ENCODE data around the gene FSHR.

FSHR gene, protein sequence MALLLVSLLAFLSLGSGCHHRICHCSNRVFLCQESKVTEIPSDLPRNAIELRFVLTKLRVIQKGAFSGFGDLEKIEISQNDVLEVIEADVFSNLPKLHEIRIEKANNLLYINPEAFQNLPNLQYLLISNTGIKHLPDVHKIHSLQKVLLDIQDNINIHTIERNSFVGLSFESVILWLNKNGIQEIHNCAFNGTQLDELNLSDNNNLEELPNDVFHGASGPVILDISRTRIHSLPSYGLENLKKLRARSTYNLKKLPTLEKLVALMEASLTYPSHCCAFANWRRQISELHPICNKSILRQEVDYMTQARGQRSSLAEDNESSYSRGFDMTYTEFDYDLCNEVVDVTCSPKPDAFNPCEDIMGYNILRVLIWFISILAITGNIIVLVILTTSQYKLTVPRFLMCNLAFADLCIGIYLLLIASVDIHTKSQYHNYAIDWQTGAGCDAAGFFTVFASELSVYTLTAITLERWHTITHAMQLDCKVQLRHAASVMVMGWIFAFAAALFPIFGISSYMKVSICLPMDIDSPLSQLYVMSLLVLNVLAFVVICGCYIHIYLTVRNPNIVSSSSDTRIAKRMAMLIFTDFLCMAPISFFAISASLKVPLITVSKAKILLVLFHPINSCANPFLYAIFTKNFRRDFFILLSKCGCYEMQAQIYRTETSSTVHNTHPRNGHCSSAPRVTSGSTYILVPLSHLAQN

DNA sequence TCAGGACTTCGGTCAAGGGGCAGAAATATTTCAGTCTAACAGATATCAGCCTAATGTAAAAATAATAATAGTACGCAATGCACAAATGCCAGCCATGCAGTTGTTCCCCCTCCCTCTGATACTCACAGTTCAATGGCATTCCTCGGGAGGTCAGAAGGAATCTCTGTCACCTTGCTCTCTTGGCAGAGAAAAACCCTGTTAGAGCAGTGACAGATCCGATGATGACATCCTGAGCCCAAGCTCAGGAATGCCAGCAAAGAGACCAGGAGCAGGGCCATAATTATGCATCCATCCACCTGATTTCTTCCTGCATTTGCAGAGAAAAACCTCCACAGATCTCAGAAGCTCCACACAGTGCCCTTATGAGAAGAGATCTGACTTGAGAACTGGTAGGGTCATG is at the start of gene FSHR:
Gene FSHR (minus strand): TSS at position 376 of the 400 bp plus-strand sequence. CDS start 98 bp downstream, at position 278.
- no peak for DNase-seq (ENCODE audit: low read depth)

DNA sequence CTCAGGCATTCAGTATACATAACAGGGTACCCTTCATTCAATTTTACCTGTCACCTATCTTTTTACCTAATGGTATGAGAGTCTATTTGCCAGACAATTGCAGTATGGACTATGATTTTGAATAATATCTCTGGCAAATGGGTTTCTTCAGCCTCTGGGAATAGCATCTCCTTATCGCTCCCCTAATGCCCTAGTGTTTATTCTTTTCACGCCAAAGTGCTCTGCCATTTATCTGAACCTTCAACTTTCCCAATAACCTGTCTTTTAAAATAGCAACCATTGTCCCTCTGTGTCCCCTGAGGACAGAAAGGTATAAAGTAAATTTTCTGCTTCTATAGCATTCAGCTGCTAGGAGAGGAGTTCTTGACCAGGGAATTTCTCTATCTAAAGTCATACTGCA is 45.0 kb upstream of the FSHR start:
- DNase-seq (ENCODE audit: low read depth), result no peak

DNA sequence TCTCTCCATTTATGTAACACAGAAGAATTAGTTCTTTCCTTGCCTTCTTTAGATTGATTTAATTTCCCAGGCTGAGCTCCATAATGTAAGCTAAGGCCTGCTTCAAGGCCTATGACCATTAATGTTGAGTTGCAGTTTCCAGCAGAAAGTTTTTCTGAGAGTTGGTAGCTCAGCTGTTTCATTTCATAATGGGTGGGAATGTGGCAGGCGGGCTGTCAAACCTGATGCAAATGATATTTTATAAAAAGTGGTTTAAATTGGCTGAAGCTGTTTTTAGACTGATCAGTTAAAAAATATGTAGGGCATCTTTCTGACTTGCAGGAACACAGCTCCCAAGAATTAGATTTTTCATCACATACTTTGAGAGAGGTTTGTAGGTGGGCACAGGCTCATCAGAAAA is 40.4 kb upstream of the FSHR start:
- no peak for DNase-seq (ENCODE audit: low read depth)

DNA sequence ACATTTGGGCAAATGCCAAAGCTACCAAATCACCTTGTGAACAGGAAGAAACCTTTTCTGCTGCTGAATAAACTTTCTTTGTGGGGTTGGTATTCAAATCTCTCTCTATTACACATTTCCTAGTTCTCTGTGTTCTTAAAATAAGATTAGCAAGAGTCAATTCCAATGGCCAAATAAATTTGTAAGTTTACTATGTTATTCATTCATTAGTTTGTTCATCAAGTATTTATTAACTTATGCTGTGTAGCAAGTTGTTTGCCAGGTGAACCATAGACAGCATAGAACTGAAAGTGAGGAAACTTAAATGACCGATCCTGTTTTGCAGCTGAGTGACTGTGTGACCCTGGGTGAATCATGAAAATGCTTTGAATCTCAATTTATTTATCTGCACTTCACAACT is 37.7 kb upstream of the FSHR start:
- no peak for DNase-seq (ENCODE audit: low read depth)

DNA sequence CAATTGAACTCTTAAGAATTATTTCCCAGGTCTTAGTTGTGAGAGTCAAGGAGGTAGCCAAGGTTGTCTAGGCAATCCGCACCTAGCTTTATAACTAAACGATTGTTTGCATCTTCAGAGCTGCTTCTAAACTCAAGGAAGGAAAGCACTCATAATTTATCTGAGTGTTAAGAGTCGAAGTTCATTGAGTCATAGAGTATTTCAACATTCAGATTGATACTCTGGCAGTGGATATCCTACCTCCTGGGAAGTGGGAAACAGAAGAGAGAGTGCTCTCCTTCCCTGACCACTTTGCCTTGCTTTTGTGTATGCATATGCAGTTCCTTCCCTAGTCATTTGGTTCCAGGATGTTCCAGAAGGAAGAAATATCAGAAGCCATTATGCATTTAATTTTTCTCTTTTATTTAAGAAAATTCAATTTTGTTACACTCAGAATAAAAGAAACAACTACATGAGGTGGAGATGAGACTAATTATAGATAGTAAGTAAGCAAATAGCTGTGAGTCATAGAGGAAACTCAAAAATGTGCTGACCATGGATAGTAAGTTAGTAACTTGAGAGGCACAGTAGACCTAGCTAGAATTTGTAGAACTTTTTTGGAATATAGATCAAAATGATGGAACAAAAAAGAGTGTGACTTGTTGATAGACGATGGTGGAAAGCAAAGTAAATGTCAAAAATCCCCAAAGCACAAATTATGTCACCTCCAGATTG is 35.4 kb upstream of the FSHR start:
- DNase-seq (ENCODE audit: low read depth), result no peak

DNA sequence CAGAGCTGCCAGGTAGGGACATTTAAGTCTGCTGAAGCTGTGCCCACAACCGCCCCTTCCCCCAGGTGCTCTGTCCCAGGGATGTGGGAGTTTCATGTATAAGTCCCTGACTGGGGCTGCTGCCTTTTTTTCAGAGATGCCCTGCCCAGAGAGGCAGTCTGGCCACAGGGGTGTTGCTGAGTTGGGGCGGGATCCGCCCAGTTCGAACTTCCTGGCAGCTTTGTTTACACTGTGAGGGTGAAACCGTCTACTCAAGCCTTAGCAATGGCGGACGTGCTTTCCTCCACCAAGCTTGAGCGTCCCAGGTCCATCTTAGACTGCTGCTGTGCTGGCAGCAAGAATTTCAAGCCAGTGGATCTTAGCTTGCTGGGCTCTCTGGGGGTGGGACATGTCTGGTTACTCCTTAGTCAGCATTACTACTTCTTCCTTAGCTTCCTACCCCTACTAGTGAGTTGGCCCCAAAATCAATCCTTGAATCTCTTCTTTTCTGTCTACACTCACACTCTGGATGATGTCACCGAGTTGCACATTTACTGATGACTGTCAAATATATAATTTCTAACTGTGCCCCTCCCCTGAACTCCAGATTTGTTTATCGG is 31.8 kb upstream of the FSHR start:
- DNase-seq (ENCODE audit: low read depth), result no peak

DNA sequence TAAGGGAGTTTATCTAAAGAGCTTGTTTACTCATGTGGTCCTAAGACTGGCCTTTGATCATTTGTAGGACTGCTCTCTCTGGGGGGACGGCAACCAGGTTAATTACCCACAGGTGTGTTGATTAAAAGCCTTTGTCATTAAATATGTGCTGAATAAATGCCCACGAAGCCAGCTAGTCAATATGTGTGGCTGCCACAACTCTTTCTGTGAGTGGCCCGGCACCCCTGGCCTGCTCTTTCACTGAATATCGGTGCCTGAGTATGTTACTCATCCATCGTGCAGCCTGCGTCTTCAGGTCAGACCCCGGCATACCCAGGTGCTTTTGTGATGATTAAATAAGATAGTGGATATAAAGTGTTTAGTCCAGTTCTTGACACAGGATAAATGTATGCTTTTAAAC is 24.3 kb upstream of the FSHR start:
- DNase-seq (ENCODE audit: low read depth), result no peak

DNA sequence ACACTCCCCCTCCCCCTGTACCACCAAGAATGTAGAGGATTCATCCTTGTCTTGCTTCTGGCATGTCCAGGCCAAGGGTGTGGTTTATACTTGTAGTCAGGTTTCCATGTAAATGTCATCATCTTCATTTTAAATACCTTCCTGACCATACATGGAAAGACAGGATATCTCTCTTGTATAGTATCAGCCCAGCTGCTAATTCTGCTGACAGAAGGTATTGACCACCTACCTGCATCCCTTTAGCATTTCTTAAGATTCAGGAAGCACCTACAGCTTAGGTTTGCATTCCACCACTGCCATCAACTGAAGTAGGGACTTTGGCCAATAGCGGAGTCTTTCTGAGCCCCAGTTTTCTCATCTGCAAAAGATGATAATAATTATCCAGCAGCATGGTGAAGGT is 22.9 kb upstream of the FSHR start:
- DNase-seq (ENCODE audit: low read depth), result no peak

DNA sequence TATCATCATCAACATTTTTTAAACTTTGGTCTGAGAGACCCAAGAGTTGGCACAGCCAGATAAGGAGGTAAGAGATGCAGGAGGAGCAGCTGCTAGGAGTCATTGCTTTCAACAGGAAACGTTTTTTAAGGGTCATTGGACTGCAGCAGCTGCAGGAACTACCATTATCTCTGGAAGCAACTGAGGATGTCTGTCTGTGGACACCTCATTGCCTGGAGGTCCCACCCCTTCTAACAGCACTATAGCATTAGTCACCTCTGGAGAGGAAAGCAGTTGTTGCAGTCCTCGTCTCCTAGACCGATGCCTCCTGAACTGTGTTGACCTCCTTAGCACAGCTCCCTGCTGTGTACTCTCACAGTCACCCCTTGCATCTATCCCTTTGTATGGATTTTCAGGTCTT is 21.5 kb upstream of the FSHR start:
- DNase-seq (ENCODE audit: low read depth), result no peak

DNA sequence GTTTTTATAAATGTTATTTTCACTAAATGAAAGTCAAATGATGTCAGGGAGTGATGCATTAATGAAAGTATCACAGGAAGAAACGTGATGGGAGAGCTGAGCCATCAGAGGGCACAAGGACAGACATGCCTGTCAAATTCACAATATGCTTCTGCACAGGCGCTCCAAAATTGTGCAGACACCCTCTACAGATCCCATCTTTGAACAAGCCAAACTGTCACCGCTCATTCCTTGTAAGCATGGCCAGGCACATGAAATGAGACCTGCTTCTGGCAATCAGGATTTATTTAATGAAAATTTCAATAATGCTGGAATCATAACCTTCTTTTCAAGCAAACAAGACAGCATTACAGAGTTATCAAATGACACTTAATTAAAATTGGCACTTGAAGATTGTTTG is 20.4 kb upstream of the FSHR start:
- no peak for DNase-seq (ENCODE audit: low read depth)

DNA sequence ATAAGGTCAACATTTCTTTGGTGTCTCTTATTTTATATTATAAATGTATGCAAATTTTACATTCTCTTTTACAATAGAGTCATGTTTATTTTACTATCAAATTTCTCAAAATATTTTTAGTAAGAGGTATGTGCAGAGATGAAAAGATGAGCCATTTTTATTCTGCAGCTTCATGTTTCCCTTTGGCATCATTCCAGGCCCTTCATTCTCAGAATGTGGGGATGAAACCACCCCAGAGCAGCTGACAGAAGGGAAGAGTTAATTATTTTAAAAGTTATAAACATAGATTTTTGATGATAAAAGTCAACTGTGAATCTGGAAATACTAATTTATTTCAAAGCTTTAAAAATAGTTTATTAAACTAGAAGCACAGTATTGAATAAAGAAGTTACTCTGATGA is 12.8 kb upstream of the FSHR start:
- no peak for DNase-seq (ENCODE audit: low read depth)

DNA sequence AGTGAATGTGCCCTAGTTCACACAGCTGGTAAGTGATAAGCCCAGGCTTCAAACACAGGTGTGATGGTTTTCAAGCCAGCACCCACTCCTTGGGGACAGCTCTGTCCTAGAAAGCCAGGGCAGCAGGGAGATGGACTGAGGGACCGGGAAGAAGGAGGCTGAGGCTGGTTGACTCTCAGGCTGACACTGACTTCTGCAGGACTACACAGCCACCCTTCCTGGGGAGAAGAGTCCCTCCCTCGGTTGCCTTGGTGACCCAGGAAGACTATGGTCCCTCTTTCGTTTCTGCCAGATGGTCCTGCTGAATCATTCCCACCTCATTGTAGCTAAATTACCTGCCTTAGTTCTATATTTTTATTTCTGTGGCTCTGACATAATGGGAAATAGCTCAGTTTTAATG is 11.3 kb upstream of the FSHR start:
- DNase-seq (ENCODE audit: low read depth), result no peak

DNA sequence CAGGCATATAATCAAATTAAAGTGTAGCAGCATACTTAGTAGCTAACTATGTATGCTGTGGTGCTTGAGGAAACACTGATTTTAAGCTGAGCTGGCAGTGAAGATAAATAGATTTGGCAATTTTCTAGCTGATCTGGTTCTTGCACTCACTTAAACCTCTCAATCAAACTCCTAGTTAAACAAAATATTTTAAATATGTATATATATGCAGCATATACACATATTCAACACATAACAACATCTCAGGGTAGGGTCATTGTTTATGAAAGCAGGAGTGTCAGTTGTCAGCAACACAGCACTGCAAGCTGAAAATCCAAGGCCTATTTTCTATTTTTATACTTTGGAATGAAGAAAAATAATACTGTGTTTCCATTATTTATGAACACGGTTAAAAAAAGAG is 10.4 kb upstream of the FSHR start:
- no peak for DNase-seq (ENCODE audit: low read depth)

DNA sequence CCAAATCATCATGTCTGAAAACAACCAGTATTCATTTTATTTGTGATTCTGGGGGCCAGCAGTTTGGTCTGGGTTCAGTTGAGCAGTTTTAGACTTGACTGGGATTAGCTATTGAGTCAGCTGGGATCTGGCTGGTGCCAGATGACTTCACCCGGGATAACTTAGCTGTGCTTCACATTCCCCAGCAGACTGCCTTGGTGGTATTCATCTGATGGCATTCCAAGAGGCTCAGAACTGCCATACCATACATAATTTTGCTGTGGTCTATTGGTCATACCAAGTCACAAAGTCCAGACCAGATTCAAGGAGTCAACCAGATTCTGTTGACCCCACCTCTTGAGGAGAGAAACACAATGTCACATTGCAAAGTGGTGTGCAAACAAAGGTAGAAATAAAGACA is 7.8 kb upstream of the FSHR start:
- DNase-seq (ENCODE audit: low read depth), result no peak

DNA sequence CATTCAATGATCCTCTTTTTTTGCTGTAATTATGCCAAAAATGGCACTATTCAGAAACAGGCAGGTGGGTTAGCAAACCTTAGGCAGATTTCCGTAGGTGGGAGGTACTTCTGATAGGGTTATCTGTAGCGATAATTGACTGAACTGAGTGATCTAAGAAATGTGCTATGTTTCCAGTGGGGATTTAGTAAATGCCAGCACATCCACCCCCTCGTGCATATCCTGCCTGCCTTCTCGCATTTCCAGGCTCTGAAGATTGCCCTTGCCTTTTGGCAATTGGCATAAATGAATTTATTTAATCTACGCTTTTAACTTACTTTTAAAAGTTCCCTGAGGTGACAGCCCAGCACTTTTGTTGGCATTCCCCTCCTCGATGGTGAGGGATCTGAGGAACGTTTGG is 576 bp upstream of the FSHR start:
- DNase-seq (ENCODE audit: low read depth), result no peak

DNA sequence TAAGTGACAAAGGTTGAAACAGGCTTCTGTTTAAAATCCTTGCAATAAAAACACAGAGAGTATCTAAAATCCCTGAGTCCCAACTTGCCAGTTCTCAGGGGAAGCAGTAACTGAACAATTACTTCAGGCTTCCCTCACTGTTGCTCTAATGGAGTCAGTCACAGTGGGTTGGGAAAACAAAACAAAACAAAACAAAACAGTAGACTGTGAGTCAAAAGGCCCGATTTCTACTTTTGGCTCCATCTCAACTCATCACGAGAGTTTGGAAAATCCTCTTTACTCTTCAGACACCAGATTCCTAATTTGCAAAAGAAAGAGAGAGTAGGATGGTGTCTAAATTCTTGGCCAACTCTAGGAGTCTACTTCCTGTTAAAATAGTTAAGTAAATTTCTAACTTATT is 1.1 kb downstream of the FSHR start:
- DNase-seq (ENCODE audit: low read depth), result no peak

DNA sequence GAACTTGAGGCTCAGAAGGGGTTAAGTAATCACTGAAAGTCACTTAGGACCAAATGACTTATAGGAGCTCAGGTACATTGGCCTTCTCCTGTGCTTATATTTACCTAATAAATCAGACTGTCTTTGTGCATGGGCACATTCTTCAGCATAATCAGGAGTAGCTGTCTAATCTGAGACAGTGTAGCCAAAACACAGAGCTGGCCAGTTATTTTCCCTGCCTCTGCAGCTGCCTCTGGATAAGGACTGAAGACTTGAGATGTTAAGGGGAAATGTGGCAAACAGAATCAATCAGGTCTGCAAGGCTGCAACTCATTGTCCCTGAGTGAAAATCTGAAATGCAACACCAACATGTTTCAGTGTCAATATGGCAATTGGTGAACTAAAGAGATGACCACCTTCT is 1.5 kb downstream of the FSHR start:
- DNase-seq (ENCODE audit: low read depth), result no peak

DNA sequence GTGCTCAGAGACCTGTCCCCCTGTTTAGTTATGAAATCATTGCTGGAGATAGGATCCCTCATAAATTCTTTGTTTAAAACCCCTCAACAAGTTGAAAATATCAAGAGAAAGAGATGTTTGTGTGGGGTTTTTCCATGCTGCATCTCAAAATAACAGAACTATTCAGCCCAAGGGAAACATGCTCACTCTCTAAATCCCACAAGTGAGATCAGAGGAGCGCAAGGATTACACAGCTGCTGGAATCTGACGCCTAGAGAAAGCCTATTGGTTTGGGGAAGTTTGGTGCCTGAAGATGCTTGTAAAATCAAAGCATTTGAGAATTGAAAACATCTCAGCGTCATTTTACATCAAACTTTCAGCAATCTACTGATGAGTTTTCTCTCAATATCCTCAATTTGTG is 7.9 kb downstream of the FSHR start:
- no peak for DNase-seq (ENCODE audit: low read depth)

DNA sequence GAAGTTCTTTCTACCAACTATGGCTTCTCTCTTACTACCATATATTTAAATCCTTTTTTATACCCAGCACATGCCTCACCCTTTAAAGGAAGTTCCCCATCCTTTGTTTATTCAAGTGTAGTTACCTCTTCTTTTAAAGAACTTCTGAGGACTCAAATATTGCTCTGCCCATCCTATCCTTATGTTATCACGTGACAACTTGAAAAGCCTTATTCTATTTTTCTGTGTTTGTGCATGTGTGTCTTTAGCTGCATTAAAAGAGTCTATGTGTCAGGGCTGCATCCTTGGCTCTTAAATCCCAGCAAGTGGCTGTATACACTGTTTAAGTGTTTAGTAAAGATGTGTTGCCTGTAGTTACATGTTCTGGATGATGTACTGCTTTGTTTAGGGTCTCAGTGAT is 22.5 kb downstream of the FSHR start:
- no peak for DNase-seq (ENCODE audit: low read depth)

DNA sequence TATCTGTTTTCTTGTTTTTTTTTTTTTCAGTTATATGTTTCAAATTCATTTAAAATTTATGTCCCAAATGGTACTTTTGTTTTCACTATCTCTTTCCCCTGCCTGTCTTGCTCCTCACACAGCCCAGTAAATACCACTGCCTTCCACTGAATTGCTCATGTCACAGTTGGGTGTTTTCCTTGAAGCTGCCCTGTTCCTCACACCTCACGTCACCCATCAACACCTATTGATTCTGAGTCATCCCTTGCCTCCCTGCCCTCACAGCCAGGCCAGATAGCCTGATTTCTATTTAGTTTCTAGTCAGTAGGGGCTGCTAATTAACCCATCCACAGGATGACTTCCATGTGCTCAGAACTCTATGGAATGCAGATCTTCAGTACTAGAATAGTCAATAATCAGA is 25.3 kb downstream of the FSHR start:
- DNase-seq (ENCODE audit: low read depth), result no peak

DNA sequence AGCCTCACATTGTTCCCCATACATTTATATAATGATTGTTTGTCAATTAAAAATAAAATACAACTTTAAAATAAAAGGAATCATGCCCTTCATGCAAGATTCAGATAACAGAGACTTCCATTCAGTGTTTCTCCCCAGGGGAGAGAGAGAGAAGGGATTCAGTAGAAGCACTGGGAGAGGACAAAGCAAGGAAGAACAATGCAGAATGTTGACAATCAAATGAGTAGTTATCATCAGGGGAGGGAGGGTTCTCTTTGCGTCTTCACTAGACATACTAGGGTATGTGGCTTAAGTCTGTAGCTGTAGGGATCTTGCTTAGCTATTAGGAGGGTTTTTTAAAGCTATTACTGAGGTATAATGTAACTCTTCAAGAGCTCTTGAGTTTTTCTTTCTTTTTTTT is 30.7 kb downstream of the FSHR start:
- DNase-seq (ENCODE audit: low read depth), result no peak

DNA sequence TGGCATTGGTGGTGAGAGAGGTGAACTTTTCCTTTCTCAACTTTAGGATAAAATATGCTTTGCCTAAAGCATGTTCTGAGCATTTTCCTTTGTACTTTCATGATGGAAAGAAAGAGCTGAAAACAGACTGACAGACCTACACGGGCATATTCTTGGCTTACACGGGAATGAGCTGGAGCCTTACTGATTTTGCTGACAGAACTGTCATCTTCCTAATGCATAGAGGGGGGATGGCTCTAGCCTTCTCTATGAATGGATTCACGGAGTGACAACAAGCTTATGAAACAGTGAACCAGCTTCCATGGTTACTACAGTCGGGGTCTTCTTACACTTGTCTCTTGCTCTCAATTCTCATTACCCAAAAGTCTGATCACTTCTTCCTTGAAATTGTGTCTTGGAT is 32.2 kb downstream of the FSHR start:
- DNase-seq (ENCODE audit: low read depth), result no peak

DNA sequence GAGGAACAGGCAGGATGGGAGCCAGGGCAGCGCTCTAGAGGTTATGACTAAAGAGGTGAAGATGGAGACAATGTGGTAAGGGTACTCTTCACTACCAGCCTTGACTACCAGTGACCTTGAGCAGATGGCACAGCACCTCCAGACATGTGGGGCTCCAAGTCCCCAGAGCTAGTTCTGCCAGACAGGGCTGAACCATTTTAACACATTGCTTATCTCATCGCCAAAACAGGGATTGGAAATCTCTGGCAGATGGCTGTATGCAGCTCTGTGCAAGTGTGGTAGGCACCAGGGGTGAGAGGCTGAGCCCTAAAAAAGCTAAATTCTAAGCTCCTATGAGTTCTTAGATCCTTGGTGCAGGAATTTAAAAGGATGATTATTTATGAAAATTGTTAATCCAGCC is 41.3 kb downstream of the FSHR start:
- DNase-seq (ENCODE audit: low read depth), result no peak
